Epidermal melanocyte (primary cell): ENCODE measurements around the gene ADCY5.

Experiments
- DNase-seq: peaks from one replicate; pipeline ENCODE4 v3.0.0; 2011; ENCODE audit warnings: low spot score; ENCODE audit not compliant: insufficient read length

The ADCY5 gene

GRCh38 chr3:123371426-123371825, 77.5 kb downstream of the ADCY5 start:
- DNase-seq = no peak

GRCh38 chr3:123370819-123371218, 78.1 kb downstream of the ADCY5 start:
- DNase-seq = no peak

- no peak for DNase-seq
These were observed 79.8 kb downstream of the ADCY5 start for GRCh38 chr3:123369085-123369484.

- no peak for DNase-seq
These were observed 81.3 kb downstream of the ADCY5 start for GRCh38 chr3:123367467-123368154.

- no peak for DNase-seq
These were observed 83.3 kb downstream of the ADCY5 start for GRCh38 chr3:123365450-123366143.

- no peak for DNase-seq
These were observed 87.8 kb downstream of the ADCY5 start for GRCh38 chr3:123361071-123361470.

GRCh38 chr3:123357275-123357674, 91.6 kb downstream of the ADCY5 start:
- no peak for DNase-seq

- no peak for DNase-seq
These were observed 95.0 kb downstream of the ADCY5 start for GRCh38 chr3:123353850-123354233.

GRCh38 chr3:123353227-123353849, 95.6 kb downstream of the ADCY5 start:
- no peak for DNase-seq

- DNase-seq = no peak
These were observed 96.7 kb downstream of the ADCY5 start for GRCh38 chr3:123352134-123352554.

- DNase-seq = no peak
These were observed 97.4 kb downstream of the ADCY5 start for GRCh38 chr3:123351501-123351900.

GRCh38 chr3:123350971-123351370, 97.9 kb downstream of the ADCY5 start:
- DNase-seq = no peak

- DNase-seq = no peak
These were observed 99.1 kb downstream of the ADCY5 start for GRCh38 chr3:123349566-123350435.

- no peak for DNase-seq
These were observed 99.7 kb downstream of the ADCY5 start for GRCh38 chr3:123349201-123349535.

GRCh38 chr3:123348471-123349200, 100.3 kb downstream of the ADCY5 start:
- DNase-seq = no peak

- DNase-seq = no peak
These were observed 101.1 kb downstream of the ADCY5 start for GRCh38 chr3:123347691-123348264.

- no peak for DNase-seq
These were observed 101.7 kb downstream of the ADCY5 start for GRCh38 chr3:123347205-123347604.

- no peak for DNase-seq
These were observed 102.9 kb downstream of the ADCY5 start for GRCh38 chr3:123346021-123346420.

GRCh38 chr3:123344907-123345594, 103.8 kb downstream of the ADCY5 start:
- no peak for DNase-seq
